Activated T-cell treated with anti-CD3 and anti-CD28 coated beads, Interleukin-2, amount 50 U/mL, for 4 hours (primary cell): ENCODE data around the gene GRIN1. TPM values are rescaled to one million over a fixed set of nuclear protein-coding genes. Genes with fewer than 3 reads are reported as not detected.

ENCODE experiments used
- ATAC-seq, 2 donors: fragments of 200-7000 bp; cut with Tn5 transposase; one replicate each; pipeline ENCODE4 v1.10.0; 2021
- DNase-seq: peaks from one replicate; pipeline ENCODE4 v3.0.0-alpha.2; 2020
- H3K27me3 Mint-ChIP-seq: one replicate; pipeline ENCODE4 v1.8.0; 2021; ENCODE audit warnings: low read depth, mixed read lengths
- H3K36me3 Mint-ChIP-seq: one replicate; pipeline ENCODE4 v1.8.0; 2022; ENCODE audit warnings: mixed read lengths; ENCODE audit not compliant: insufficient read depth
- H3K4me1 Mint-ChIP-seq: one replicate; pipeline ENCODE4 v1.8.0; 2021; ENCODE audit warnings: low read depth, mixed read lengths
- H3K4me3 Mint-ChIP-seq: one replicate; pipeline ENCODE4 v1.8.0; 2021; ENCODE audit warnings: mild to moderate bottlenecking, moderate library complexity, mixed read lengths
- H3K9me3 Mint-ChIP-seq: one replicate; pipeline ENCODE4 v1.8.0; 2021; ENCODE audit warnings: mixed read lengths
- total RNA-seq, 3 donors: library from RNA; stranded (reverse); gene quantifications; one replicate each; pipeline ENCODE4 v1.2.1, GENCODE V29; 2021

The GRIN1 gene
- total RNA-seq, 3 donors from 2014 or later: 0.13 to 0.26 TPM; not detected in 1

GRCh38 chr9:137145731-137146526, 7.0 kb downstream of the GRIN1 start:
- ATAC-seq: no peak
- H3K27me3 Mint-ChIP-seq: peaks cover 36% of the 10 kb centered on the region
- H3K4me3 Mint-ChIP-seq: no peak overlapping the region
- no peaks in the 10 kb centered on the region for H3K36me3 Mint-ChIP-seq
- DNase-seq: no peak
- no peaks in the 10 kb centered on the region for H3K9me3 Mint-ChIP-seq
- no peaks in the 10 kb centered on the region for H3K4me1 Mint-ChIP-seq

DNA sequence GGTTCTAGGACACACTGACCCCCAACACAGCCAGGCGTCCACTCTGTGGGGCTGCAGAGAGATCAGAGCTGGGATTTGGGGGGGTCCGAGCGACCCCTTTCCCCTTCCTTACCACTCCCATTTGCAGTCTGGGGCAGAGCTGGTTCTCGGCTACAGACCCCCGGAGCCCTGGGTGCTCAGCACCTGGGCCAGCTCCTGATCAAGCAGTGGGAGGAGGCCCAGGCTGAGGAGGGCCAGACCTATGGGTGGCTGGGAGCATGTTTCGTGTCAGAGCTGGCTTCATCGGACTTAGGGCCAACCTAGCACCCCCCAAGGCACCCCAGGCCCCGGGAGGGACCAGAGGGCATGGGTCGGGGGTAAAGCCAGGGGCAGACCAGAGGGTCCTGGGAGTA, 7.6 kb downstream of the GRIN1 start:
- Mint-ChIP-seq H3K36me3 (no peaks in the 10 kb centered on the region), H3K4me1 (no peaks in the 10 kb centered on the region), H3K27me3 (peaks cover 31% of the 10 kb centered on the region), H3K4me3 (no peak overlapping the region), H3K9me3 (no peaks in the 10 kb centered on the region)
- ATAC-seq (no peak), DNase-seq (no peak)

GRCh38 chr9:137147091-137147792, 8.3 kb downstream of the GRIN1 start:
- H3K36me3 Mint-ChIP-seq: no peaks in the 10 kb centered on the region
- H3K4me3 Mint-ChIP-seq: no peak overlapping the region
- no peaks in the 10 kb centered on the region for H3K4me1 Mint-ChIP-seq
- H3K27me3 Mint-ChIP-seq: peaks cover 24% of the 10 kb centered on the region
- H3K9me3 Mint-ChIP-seq: no peaks in the 10 kb centered on the region
- ATAC-seq (no peak), DNase-seq (no peak)

DNA sequence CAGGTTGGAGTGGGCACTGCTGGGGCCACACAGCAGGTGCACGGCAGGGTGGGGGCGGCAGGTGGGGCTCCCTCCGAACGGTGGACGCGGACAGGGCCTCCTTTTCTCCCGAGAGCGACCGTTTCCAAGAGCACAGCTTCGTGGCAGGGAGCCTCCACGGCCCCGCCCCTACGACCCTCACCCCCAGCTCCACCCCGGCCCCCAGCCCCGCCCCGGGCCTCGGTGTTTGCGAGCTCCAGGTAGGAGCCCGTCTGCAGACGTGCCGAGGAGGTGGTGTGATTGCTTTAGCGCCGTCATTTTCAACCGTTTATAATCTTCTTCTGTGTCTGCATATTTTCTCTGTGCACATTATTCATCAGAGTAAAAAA, 8.8 kb downstream of the GRIN1 start:
- Mint-ChIP-seq H3K27me3 (peaks cover 19% of the 10 kb centered on the region), H3K4me3 (no peak overlapping the region), H3K4me1 (no peaks in the 10 kb centered on the region), H3K9me3 (no peaks in the 10 kb centered on the region), H3K36me3 (no peaks in the 10 kb centered on the region)
- ATAC-seq (no peak), DNase-seq (no peak)

- no peaks in the 10 kb centered on the region for H3K4me1 Mint-ChIP-seq
- no peaks in the 10 kb centered on the region for H3K36me3 Mint-ChIP-seq
- no peaks in the 10 kb centered on the region for H3K9me3 Mint-ChIP-seq
- peaks cover 14% of the 10 kb centered on the region for H3K27me3 Mint-ChIP-seq
- H3K4me3 Mint-ChIP-seq: no peak overlapping the region
- ATAC-seq: no peak
- DNase-seq: no peak
Measured at GRCh38 chr9:137148242-137148641, 9.3 kb downstream of the GRIN1 start.

GRCh38 chr9:137148661-137149060, 9.7 kb downstream of the GRIN1 start:
- Mint-ChIP-seq H3K9me3 (no peaks in the 10 kb centered on the region), H3K4me1 (no peaks in the 10 kb centered on the region), H3K27me3 (peaks cover 10% of the 10 kb centered on the region), H3K36me3 (no peaks in the 10 kb centered on the region), H3K4me3 (no peak overlapping the region)
- ATAC-seq (no peak), DNase-seq (no peak)

- no peak for ATAC-seq
- Mint-ChIP-seq H3K27me3 (peaks cover 8% of the 10 kb centered on the region), H3K4me1 (no peaks in the 10 kb centered on the region), H3K9me3 (no peaks in the 10 kb centered on the region), H3K36me3 (no peaks in the 10 kb centered on the region), H3K4me3 (no peak overlapping the region)
- no peak for DNase-seq
Measured at GRCh38 chr9:137149363-137149762, 10.4 kb downstream of the GRIN1 start.

DNA sequence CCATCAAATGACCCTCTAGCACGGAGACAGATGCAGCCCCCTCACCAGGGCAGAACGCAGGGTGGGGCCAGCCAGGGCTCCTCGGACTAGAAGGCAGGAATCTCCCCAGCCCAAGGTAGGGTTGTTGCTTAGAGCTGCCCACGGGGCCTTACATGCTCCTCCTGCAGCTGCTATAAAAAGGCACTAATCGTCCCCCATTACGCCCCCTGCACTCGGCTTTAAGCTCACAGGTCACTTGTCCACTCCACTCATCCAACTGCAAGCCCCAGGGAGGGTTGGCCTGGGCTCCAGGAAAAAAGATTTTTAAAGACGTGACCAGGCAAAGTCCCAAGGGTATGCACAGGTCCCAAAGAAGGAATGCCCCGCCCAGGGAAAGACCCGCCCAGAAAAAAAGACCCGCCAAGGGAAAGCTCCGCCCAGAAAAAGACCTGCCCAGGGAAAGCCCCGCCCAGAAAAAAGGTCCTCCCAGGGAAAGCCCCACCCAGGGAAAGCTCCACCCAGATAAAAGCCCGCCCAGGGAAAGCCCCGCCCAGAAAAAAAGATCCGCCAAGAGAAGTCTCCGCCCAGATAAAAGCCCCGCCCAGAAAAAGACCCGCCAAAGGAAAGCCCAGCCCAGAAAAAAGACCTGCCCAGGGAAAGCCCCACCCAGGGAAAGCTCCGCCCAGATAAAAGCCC, 11.1 kb downstream of the GRIN1 start:
- ATAC-seq (no peak), DNase-seq (no peak)
- no peaks in the 10 kb centered on the region for H3K36me3 Mint-ChIP-seq
- H3K4me3 Mint-ChIP-seq: no peak overlapping the region
- peaks cover 13% of the 10 kb centered on the region for H3K27me3 Mint-ChIP-seq
- H3K9me3 Mint-ChIP-seq: no peaks in the 10 kb centered on the region
- no peaks in the 10 kb centered on the region for H3K4me1 Mint-ChIP-seq

DNA sequence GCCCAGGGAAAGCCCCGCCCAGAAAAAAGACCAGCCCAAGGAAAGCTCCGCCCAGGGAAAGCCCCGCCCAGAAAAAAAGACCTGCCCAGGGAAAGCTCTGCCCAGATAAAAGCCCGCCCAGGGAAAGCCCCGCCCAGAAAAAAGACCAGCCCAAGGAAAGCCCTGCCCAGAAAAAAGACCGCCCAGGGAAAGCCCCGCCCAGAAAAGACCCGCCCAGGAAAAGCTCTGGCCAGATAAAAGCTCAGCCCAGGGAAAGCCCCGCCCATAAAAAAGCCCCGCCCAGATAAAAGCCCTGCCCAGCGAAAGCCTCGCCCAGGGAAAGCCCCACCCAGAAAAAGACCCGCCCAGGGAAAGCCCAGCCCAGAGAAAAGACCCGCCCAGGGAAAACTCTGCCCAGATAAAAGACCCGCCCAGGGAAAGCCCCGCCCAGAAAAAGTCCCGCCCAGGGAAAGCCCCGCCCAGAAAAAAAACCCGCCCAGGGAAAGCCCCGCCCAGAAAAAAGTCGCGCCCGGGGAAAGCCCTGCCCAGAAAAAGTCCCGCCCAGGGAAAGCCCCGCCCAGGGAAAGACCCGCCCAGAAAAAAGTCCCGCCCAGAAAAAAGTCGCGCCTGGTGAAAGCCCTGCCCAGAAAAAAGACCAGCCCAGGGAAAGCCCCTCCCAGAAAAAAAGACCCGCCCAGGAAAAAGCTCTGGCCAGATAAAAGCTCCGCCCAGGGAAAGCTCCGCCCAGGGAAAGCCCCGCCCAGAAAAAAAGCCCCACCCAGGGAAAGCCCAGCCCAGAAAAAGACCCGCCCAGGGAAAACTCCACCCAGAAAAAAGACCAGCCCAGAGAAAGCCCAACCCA, 11.9 kb downstream of the GRIN1 start:
- no peaks in the 10 kb centered on the region for H3K36me3 Mint-ChIP-seq
- H3K27me3 Mint-ChIP-seq: peaks cover 17% of the 10 kb centered on the region
- H3K4me3 Mint-ChIP-seq: no peak overlapping the region

DNA sequence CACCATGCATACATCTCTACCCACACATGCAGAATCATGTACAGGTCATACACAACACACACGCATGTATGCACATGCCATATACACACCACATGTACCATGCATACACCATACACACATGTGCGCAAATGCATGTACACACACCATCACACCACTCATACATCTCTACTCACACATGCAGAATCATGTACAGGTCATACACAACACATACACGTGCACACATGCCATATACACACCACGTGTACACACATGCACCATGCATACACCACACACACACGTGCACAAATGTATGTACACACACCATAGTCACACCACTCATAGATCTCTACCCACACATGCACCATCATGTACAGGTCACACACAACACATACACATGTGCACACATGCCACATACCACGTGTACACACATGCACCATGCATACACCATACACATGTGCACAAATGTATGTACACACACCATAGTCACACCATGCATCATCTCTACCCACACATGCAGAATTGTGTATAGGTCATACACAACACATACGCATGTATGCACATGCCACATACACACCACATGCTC, 14.0 kb downstream of the GRIN1 start:
- no peak for DNase-seq
- ATAC-seq: no peak

More for the DNA sequence above, 11.9 kb downstream of the GRIN1 start:
- Mint-ChIP-seq H3K9me3 (no peaks in the 10 kb centered on the region), H3K4me1 (no peaks in the 10 kb centered on the region)
- DNase-seq (peak; percentile 32), ATAC-seq (peak; percentile 53 to 57)

GRCh38 chr9:137156567-137157375, 17.8 kb downstream of the GRIN1 start:
- H3K4me3 Mint-ChIP-seq: peak overlapping the region; percentile 55
- peaks cover 47% of the 10 kb centered on the region for H3K27me3 Mint-ChIP-seq
- DNase-seq: peak; percentile 62
- peaks cover 19% of the 10 kb centered on the region for H3K4me1 Mint-ChIP-seq
- peak; percentile 69 to 76 for ATAC-seq
- H3K36me3 Mint-ChIP-seq: no peaks in the 10 kb centered on the region
- H3K9me3 Mint-ChIP-seq: no peaks in the 10 kb centered on the region

More for the DNA sequence above, 14.0 kb downstream of the GRIN1 start:
- Mint-ChIP-seq H3K36me3 (no peaks in the 10 kb centered on the region), H3K4me1 (peaks cover 8% of the 10 kb centered on the region), H3K9me3 (no peaks in the 10 kb centered on the region), H3K4me3 (no peak overlapping the region), H3K27me3 (peaks cover 27% of the 10 kb centered on the region)

DNA sequence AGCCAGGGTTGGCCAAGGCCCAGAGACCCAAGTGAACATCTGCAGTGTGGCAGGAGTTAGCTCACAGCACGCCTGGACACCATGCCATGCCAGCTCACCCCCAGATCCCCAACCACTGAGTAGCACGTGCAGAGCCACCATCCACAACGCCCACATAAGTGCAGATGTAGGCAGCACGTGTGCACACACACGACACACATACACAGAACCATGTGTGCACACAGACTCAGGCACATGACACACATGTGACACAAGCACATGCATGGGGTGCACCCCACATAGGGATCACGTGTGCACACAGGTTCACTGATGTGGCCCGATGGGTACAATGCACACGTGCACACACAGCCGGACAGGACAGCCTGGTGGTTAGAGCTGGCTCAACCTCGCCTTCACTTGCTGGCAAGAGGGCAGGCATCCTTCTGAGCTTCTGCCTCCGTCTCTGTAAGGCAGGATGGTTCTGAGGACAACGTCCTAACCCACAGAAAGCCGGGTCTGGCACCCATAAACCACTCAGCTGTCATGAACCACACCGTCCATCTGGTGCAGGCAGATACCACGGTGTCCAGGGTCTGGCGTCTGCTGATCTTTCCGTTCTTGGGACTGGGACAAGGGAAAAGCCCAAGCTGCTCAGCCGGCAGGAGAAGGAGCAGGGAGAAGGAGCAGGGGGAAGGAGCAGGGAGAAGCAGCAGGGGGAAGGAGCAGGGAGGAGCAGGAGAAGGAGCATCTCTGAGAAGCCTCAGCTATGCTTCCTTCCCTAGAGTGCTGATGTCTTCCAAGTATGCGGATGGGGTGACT, 18.9 kb downstream of the GRIN1 start:
- Mint-ChIP-seq H3K4me3 (no peak overlapping the region), H3K27me3 (peaks cover 51% of the 10 kb centered on the region), H3K9me3 (no peaks in the 10 kb centered on the region), H3K4me1 (peaks cover 19% of the 10 kb centered on the region), H3K36me3 (no peaks in the 10 kb centered on the region)
- no peak for ATAC-seq
- no peak for DNase-seq
